Measurements from ENCODE around the gene SEPTIN8. TPM values are rescaled to one million over a fixed set of nuclear protein-coding genes. Genes with fewer than 3 reads are reported as not detected.

The SEPTIN8 gene
- polyA plus RNA-seq, 2 of the 4 experiments (the other 2 are of a cell fraction): 20.8 to 29.2 TPM

DNA sequence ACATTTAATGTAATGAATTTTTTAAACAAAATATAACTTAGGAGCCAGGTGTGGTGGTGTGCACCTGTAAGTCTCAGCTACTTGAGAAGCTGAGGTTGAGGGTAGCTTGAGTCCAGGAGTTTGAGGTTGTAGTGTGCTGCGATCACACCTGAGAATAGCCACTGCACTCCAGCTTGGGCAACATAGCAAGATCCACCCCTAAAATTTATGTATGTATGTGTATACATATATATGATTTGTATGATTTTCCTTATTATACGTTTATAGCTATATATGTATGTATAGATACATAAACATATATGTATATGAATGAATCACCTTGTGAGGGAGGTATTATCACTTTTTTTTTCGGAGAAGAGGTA is 30.5 kb downstream of the SEPTIN8 start:
- Histone ChIP-seq H3K4me2 (peak overlapping the region; percentile 86), H3K4me3 (peak overlapping the region; percentile 73), H3K9me3 (no peaks in the 10 kb centered on the region), H3K27ac (peak overlapping the region; percentile 72 to 87; a peak in 3 of 6 replicates), H3K4me1 (no peaks in the 10 kb centered on the region)
- no peak for DNase-seq (ENCODE audit: low read depth in 1 of 2, low spot score in 1 of 2)
- ATAC-seq: no peak
- ChIA-PET CTCF (interaction anchor here (0.7 to 6.6 kb wide), 13 partner anchors 8 to 114 kb away, joined by 3 to 64 read pairs (median 7); no protein-coding TSS in a partner anchor), POLR2A (no interaction called here)
- WGBS (ENCODE audit: missing lambda C conversion rate): 5% methylated on average over 3 of the region's 3 CpGs
- TF ChIP-seq JUNB (IDR thresholded peaks at IDR 0.05) (no peak), NPAS2 (CRISPR knock-in tag; IDR thresholded peaks at IDR 0.05; ENCODE audit: borderline replicate concordance) (no peak), REST (IDR thresholded peaks at IDR 0.05) (no peak), JUN (IDR thresholded peaks at IDR 0.05) (no peak), TFCP2L1 (CRISPR knock-in tag; IDR thresholded peaks at IDR 0.05) (no peak), TP53 (CRISPR knock-in tag; IDR thresholded peaks at IDR 0.05) (no peak), E2F6 (IDR thresholded peaks at IDR 0.05; ENCODE audit: borderline replicate concordance, low read depth) (no peak), EHF (CRISPR knock-in tag; IDR thresholded peaks at IDR 0.05) (no peak), ZSCAN20 (CRISPR knock-in tag; IDR thresholded peaks at IDR 0.05) (no peak), ZFP36 (IDR thresholded peaks at IDR 0.05; ENCODE audit: borderline replicate concordance, partially characterized antibody) (no peak), POLR2AphosphoS2 (conservative IDR thresholded peaks at IDR 0.05; ENCODE audit: low read length) (no peak), MAZ (IDR thresholded peaks at IDR 0.05; ENCODE audit: borderline replicate concordance, low read depth, low read length) (no peak), RNF2 (IDR thresholded peaks at IDR 0.05; ENCODE audit: borderline replicate concordance, low read depth) (no peak), RAD21 (conservative IDR thresholded peaks at IDR 0.05 in 1 of 2, IDR thresholded peaks at IDR 0.05 in 1 of 2) (no peak), ZC3H11A (IDR thresholded peaks at IDR 0.05) (no peak), HOXB13 (CRISPR knock-in tag; IDR thresholded peaks at IDR 0.05; ENCODE audit: low read depth) (no peak), NR3C1 (IDR thresholded peaks at IDR 0.05) (no peak), EP300 (IDR thresholded peaks at IDR 0.05) (no peak)
- TF ChIP-seq, protein P1, sequence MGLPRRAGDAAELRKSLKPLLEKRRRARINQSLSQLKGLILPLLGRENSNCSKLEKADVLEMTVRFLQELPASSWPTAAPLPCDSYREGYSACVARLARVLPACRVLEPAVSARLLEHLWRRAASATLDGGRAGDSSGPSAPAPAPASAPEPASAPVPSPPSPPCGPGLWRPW (IDR thresholded peaks at IDR 0.05): no peak
- FAIRE-seq: no peak

DNA sequence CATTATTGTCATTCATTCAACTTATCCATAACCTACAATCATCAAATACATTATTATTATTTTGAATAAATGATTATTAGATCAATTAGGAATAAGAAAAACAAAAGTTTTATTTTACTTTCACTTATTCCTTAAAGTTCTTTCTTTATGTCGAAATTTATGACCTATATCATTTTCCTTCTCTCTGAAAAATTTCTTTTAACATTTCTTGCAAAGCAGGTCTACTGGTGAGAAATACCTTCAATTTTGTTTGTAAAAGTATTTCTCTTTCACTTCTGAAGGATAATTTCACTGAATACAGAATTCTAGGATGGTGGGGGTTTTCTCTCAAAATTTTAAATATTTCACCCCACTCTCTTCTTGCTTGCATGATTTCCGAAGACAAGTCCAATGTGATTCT is 32.4 kb downstream of the SEPTIN8 start:
- ChIA-PET POLR2A (no interaction called here), CTCF (interaction anchor here (1.0 to 1.4 kb wide), 3 partner anchors 52 to 69 kb away, joined by 3 read pairs; partner anchors contain the start of gene SOWAHA)
- TF ChIP-seq, protein P2, sequence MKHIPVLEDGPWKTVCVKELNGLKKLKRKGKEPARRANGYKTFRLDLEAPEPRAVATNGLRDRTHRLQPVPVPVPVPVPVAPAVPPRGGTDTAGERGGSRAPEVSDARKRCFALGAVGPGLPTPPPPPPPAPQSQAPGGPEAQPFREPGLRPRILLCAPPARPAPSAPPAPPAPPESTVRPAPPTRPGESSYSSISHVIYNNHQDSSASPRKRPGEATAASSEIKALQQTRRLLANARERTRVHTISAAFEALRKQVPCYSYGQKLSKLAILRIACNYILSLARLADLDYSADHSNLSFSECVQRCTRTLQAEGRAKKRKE (CRISPR knock-in tag; IDR thresholded peaks at IDR 0.05; ENCODE audit: low read depth): no peak
- TF ChIP-seq MYC (IDR thresholded peaks at IDR 0.05; ENCODE audit: borderline replicate concordance, low read length) (no peak), RFX5 (IDR thresholded peaks at IDR 0.05) (no peak), SREBF2 (IDR thresholded peaks at IDR 0.05) (no peak), EHF (CRISPR knock-in tag; IDR thresholded peaks at IDR 0.05) (no peak), TFCP2L1 (CRISPR knock-in tag; IDR thresholded peaks at IDR 0.05) (no peak)
- TF ChIP-seq, protein P3, sequence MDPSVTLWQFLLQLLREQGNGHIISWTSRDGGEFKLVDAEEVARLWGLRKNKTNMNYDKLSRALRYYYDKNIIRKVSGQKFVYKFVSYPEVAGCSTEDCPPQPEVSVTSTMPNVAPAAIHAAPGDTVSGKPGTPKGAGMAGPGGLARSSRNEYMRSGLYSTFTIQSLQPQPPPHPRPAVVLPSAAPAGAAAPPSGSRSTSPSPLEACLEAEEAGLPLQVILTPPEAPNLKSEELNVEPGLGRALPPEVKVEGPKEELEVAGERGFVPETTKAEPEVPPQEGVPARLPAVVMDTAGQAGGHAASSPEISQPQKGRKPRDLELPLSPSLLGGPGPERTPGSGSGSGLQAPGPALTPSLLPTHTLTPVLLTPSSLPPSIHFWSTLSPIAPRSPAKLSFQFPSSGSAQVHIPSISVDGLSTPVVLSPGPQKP (IDR thresholded peaks at IDR 0.05; ENCODE audit: low read depth, low read length): no peak
- TF ChIP-seq, protein P1 (IDR thresholded peaks at IDR 0.05): no peak
- Histone ChIP-seq H3K4me1 (no peaks in the 10 kb centered on the region), H3K9me3 (no peaks in the 10 kb centered on the region), H3K4me3 (no peak overlapping the region), H3K27ac (no peak overlapping the region), H3K4me2 (no peak overlapping the region)
- FAIRE-seq: no peak
- 43% methylated on average over 2 of the region's 2 CpGs for WGBS (ENCODE audit: missing lambda C conversion rate)
- DNase-seq (ENCODE audit: low read depth in 1 of 2, low spot score in 1 of 2): no peak
- ATAC-seq: no peak
